AG04450 (cell line): ENCODE data around the gene DST. TPM values are rescaled to one million over a fixed set of nuclear protein-coding genes. Genes with fewer than 3 reads are reported as not detected.

Source experiments
- CTCF ChIA-PET: fragments of 300-600, 350-600 bp; formaldehyde crosslinking; extraction: SDS; loops from one replicate; lab custom pipeline; 2022; ENCODE audit warnings: antibody characterized with exemption, inconsistent platforms; lab: Charles Lee
- POLR2A ChIA-PET: fragments of 350-600 bp; formaldehyde crosslinking; extraction: SDS; loops from one replicate; lab custom pipeline; 2021; ENCODE audit warnings: antibody characterized with exemption, inconsistent platforms; lab: Yijun Ruan, JAX
- DNase-seq: peaks from one replicate; pipeline ENCODE4 v3.0.0-alpha.2; 2011; ENCODE audit warnings: low read depth, low spot score
- H3K27ac ChIP-seq: one replicate; pipeline ENCODE4 v1.5.1; 2012; ENCODE audit warnings: low read depth, low read length, control low read depth
- H3K27me3 ChIP-seq: one replicate; pipeline ENCODE4 v1.6.0; 2012; ENCODE audit warnings: low read length; ENCODE audit not compliant: control insufficient read depth, insufficient read depth
- H3K4me3 ChIP-seq: 2 replicates; pipeline ENCODE4 v1.5.1; 2011; ENCODE audit warnings: mild to moderate bottlenecking, low read depth, low read length, control low read depth
- H3K9me3 ChIP-seq: 2 replicates; pipeline ENCODE4 v1.5.1; 2012; ENCODE audit warnings: low read length; ENCODE audit not compliant: control insufficient read depth, insufficient read depth
- CTCF ChIP-seq: IDR thresholded peaks from 2 replicates; pipeline ENCODE4 v1.5.1; 2011; ENCODE audit warnings: low read depth, low read length, control low read depth, inconsistent platforms
- polyA plus RNA-seq: library from polyadenylated mRNA; depleted of rRNA; stranded (reverse); fragments of >200 nt; gene quantifications from 2 replicates; pipeline ENCODE4 v1.2.3, GENCODE V29; 2011

The DST gene
- polyA plus RNA-seq, 1 experiment, result 163 TPM

- no peak for DNase-seq
- ChIA-PET CTCF (interaction anchor here (0.6 to 1.9 kb wide), 5 partner anchors 10 to 218 kb away, joined by 3 to 23 read pairs (median 4); no protein-coding TSS in a partner anchor), POLR2A (no interaction called here)
- Histone ChIP-seq H3K4me3 (no peak overlapping the region), H3K27me3 (no peaks in the 10 kb centered on the region), H3K27ac (no peak overlapping the region), H3K9me3 (no peaks in the 10 kb centered on the region)
- TF ChIP-seq CTCF, result no peak
Measured at GRCh38 chr6:56531839-56532595, 110.7 kb downstream of the DST start.

- ChIA-PET POLR2A (interaction anchor here (1.1 to 1.2 kb wide), 2 partner anchors 12 kb away, joined by 4 to 6 read pairs; no protein-coding TSS in a partner anchor), CTCF (no interaction called here)
- Histone ChIP-seq H3K4me3 (no peak overlapping the region), H3K9me3 (no peaks in the 10 kb centered on the region), H3K27ac (no peak overlapping the region), H3K27me3 (no peaks in the 10 kb centered on the region)
- TF ChIP-seq CTCF, result no peak
- no peak for DNase-seq
Measured at GRCh38 chr6:56529594-56530191, 113.0 kb downstream of the DST start.

GRCh38 chr6:56528412-56528841 is 114.3 kb downstream of the DST start:
- H3K27me3 ChIP-seq, result no peaks in the 10 kb centered on the region
- H3K9me3 ChIP-seq, result no peaks in the 10 kb centered on the region
- H3K27ac ChIP-seq, result no peak overlapping the region
- H3K4me3 ChIP-seq, result no peak overlapping the region
- ChIA-PET CTCF (interaction anchor here (0.7 kb wide), 1 partner anchor 229 kb away, joined by 3 read pairs; no protein-coding TSS in a partner anchor), POLR2A (interaction anchor here (1.0 to 1.2 kb wide), 3 partner anchors 11 to 24 kb away, joined by 3 to 13 read pairs (median 4); no protein-coding TSS in a partner anchor)
- TF ChIP-seq CTCF, result no peak
- peak; percentile 91 for DNase-seq

GRCh38 chr6:56527934-56528333 is 114.8 kb downstream of the DST start:
- POLR2A ChIA-PET, result interaction anchor here (1.0 to 1.1 kb wide), 2 partner anchors 14 to 25 kb away, joined by 3 to 13 read pairs; no protein-coding TSS in a partner anchor
- TF ChIP-seq CTCF, result no peak
- DNase-seq, result no peak
- H3K27ac ChIP-seq, result peak overlapping the region; percentile 25
- H3K4me3 ChIP-seq, result no peak overlapping the region
- H3K27me3 ChIP-seq, result no peaks in the 10 kb centered on the region
- H3K9me3 ChIP-seq, result no peaks in the 10 kb centered on the region
- CTCF ChIA-PET, result interaction anchor here (0.7 kb wide), 1 partner anchor 230 kb away, joined by 3 read pairs; no protein-coding TSS in a partner anchor
